WTC11 (cell line): Measurements from ENCODE around the gene MYO15A. TPM values are rescaled to one million over a fixed set of nuclear protein-coding genes. Genes with fewer than 3 reads are reported as not detected.

Source experiments
- ATAC-seq: fragments of 200-7000 bp; cut with Tn5 transposase; 2 replicates; pipeline ENCODE4 v1.10.0; 2021; ENCODE audit warnings: mild to moderate bottlenecking, moderate library complexity
- CTCF ChIA-PET: fragments of 300-600 bp; sonication (Branson Sonifier 250); formaldehyde crosslinking; loops from one replicate; lab custom pipeline; 2021; ENCODE audit warnings: antibody characterized with exemption; lab: Charles Lee
- POLR2A ChIA-PET: fragments of 350-600 bp; sonication (Branson Sonifier 250); formaldehyde crosslinking; loops from one replicate; lab custom pipeline; 2021; ENCODE audit warnings: antibody characterized with exemption; lab: Charles Lee
- DNase-seq: peaks from one replicate; pipeline ENCODE4 v3.0.0; 2021; ENCODE audit warnings: low spot score
- H3K27ac Mint-ChIP-seq: 2 replicates; pipeline ENCODE4 v1.8.0; 2021; ENCODE audit warnings: mixed read lengths
- H3K27me3 Mint-ChIP-seq: 2 replicates; pipeline ENCODE4 v1.8.0; 2021; ENCODE audit warnings: low read depth, mild to moderate bottlenecking, moderate library complexity, mixed read lengths
- H3K36me3 Mint-ChIP-seq: 2 replicates; pipeline ENCODE4 v1.8.0; 2021; ENCODE audit warnings: mixed read lengths
- H3K4me1 Mint-ChIP-seq: 2 replicates; pipeline ENCODE4 v1.8.0; 2022; ENCODE audit warnings: mixed read lengths
- H3K4me3 Mint-ChIP-seq: 2 replicates; pipeline ENCODE4 v1.8.0; 2021; ENCODE audit warnings: mild to moderate bottlenecking, moderate library complexity, mixed read lengths
- H3K9me3 Mint-ChIP-seq: 2 replicates; pipeline ENCODE4 v1.8.0; 2021; ENCODE audit warnings: mixed read lengths
- AFF4 ChIP-seq: sonication (generic); formaldehyde crosslinking; IDR thresholded peaks from 2 replicates; pipeline ENCODE4 v1.8.1; 2023; ENCODE audit warnings: mild to moderate bottlenecking, missing genetic modification reagents, borderline replicate concordance
- ARID4B ChIP-seq: sonication (generic); formaldehyde crosslinking; IDR thresholded peaks from 2 replicates; pipeline ENCODE4 v1.8.0; 2023; ENCODE audit warnings: missing genetic modification reagents, mild to moderate bottlenecking, borderline replicate concordance
- ATF6 ChIP-seq: sonication (generic); formaldehyde crosslinking; IDR thresholded peaks from 2 replicates; pipeline ENCODE4 v1.8.1; 2023; ENCODE audit warnings: mild to moderate bottlenecking, missing genetic modification reagents
- ERG ChIP-seq: fragments of 250-450 bp; sonication (Bioruptor Pico); IDR thresholded peaks from 2 replicates; pipeline ENCODE4 v1.8.0; 2021; ENCODE audit warnings: mild to moderate bottlenecking
- IRF2 ChIP-seq: sonication (generic); formaldehyde crosslinking; IDR thresholded peaks from 2 replicates; pipeline ENCODE4 v1.8.0; 2022; ENCODE audit warnings: low read depth, missing genetic modification reagents, borderline replicate concordance
- NFYB ChIP-seq: sonication (generic); formaldehyde crosslinking; conservative IDR thresholded peaks from 2 replicates; pipeline ENCODE4 v1.8.0; 2022; ENCODE audit warnings: low read depth, missing genetic modification reagents
- NR2C2 ChIP-seq: sonication (generic); formaldehyde crosslinking; IDR thresholded peaks from 2 replicates; pipeline ENCODE4 v1.8.0; 2022; ENCODE audit warnings: mild to moderate bottlenecking, missing genetic modification reagents
- OVOL2 ChIP-seq: fragments of 250-450 bp; sonication (Bioruptor Pico); IDR thresholded peaks from 2 replicates; pipeline ENCODE4 v1.9.0; 2021; ENCODE audit warnings: mild to moderate bottlenecking, borderline replicate concordance
- PREB ChIP-seq: sonication (generic); formaldehyde crosslinking; IDR thresholded peaks from 2 replicates; pipeline ENCODE4 v1.8.1; 2022; ENCODE audit warnings: mild to moderate bottlenecking, missing genetic modification reagents, moderate library complexity, borderline replicate concordance
- SMAD4 ChIP-seq: sonication (generic); formaldehyde crosslinking; IDR thresholded peaks from 2 replicates; pipeline ENCODE4 v1.8.0; 2022; ENCODE audit warnings: mild to moderate bottlenecking, missing genetic modification reagents
- SP1 ChIP-seq: sonication (generic); formaldehyde crosslinking; conservative IDR thresholded peaks from 2 replicates; pipeline ENCODE4 v1.8.1; 2022; ENCODE audit warnings: missing genetic modification reagents
- ZBTB21 ChIP-seq: sonication (generic); formaldehyde crosslinking; IDR thresholded peaks from 2 replicates; pipeline ENCODE4 v1.8.1; 2023; ENCODE audit warnings: mild to moderate bottlenecking, missing genetic modification reagents, borderline replicate concordance
- ZMAT4 ChIP-seq: fragments of 250-450 bp; sonication (Bioruptor Pico); IDR thresholded peaks from 2 replicates; pipeline ENCODE4 v1.9.0; 2021; ENCODE audit warnings: mild to moderate bottlenecking
- ZNF121 ChIP-seq: sonication (generic); formaldehyde crosslinking; IDR thresholded peaks from 2 replicates; pipeline ENCODE4 v1.8.0; 2023; ENCODE audit warnings: missing genetic modification reagents
- ZNF396 ChIP-seq: fragments of 250-450 bp; sonication (Bioruptor Pico); IDR thresholded peaks from 2 replicates; pipeline ENCODE4 v1.8.0; 2021; ENCODE audit warnings: mild to moderate bottlenecking, moderate library complexity, borderline replicate concordance
- ZNF532 ChIP-seq: fragments of 250-450 bp; sonication (Bioruptor Pico); IDR thresholded peaks from 2 replicates; pipeline ENCODE4 v1.9.0; 2021; ENCODE audit warnings: mild to moderate bottlenecking, borderline replicate concordance
- total RNA-seq: library from RNA; stranded (reverse); gene quantifications from 3 replicates; pipeline ENCODE4 v1.2.3, GENCODE V29; 2021

MYO15A gene
- total RNA-seq, 1 experiment from 2014 or later: 2.6 TPM

- ATAC-seq (no peak), DNase-seq (no peak)
- no peak overlapping the region for H3K4me3 Mint-ChIP-seq
- no peaks in the 10 kb centered on the region for H3K4me1 Mint-ChIP-seq
- TF ChIP-seq NR2C2 (no peak), ZNF396 (CRISPR knock-in tag) (no peak), ZBTB21 (no peak), AFF4 (no peak), ZNF532 (CRISPR knock-in tag) (no peak), ERG (no peak), SP1 (no peak), NFYB (no peak), IRF2 (CRISPR knock-in tag) (no peak), ZNF121 (no peak), ZMAT4 (no peak), SMAD4 (CRISPR knock-in tag) (no peak), ATF6 (CRISPR knock-in tag) (no peak), PREB (CRISPR knock-in tag) (no peak), ARID4B (no peak), OVOL2 (CRISPR knock-in tag) (no peak)
- peaks cover 4% of the 10 kb centered on the region for H3K36me3 Mint-ChIP-seq
- H3K27ac Mint-ChIP-seq: no peak overlapping the region
- ChIA-PET POLR2A (no interaction called here), CTCF (interaction anchor here (1.6 kb wide), 1 partner anchor 19 kb away, joined by 3 read pairs; no protein-coding TSS in a partner anchor)
- peaks cover 6% of the 10 kb centered on the region for H3K9me3 Mint-ChIP-seq
- no peaks in the 10 kb centered on the region; the same call in 1 of the 2 replicates for H3K27me3 Mint-ChIP-seq
Measured at GRCh38 chr17:18122990-18123753, 14.6 kb downstream of the MYO15A start.
